HepG2 (cell line): Measurements from ENCODE around the gene SMARCA4. TPM values are rescaled to one million over a fixed set of nuclear protein-coding genes. Genes with fewer than 3 reads are reported as not detected.
A peak's percentile ranks its signal among the peaks of the same experiment; 100 is the strongest.

Experiments
- CBX5 ChIP-seq: sonication (generic); formaldehyde crosslinking; IDR thresholded peaks from 2 replicates; pipeline ENCODE4 v1.4.0; 2020; ENCODE audit warnings: missing genetic modification reagents, borderline replicate concordance
- ETV6 ChIP-seq: sonication (generic); formaldehyde crosslinking; conservative IDR thresholded peaks from 2 replicates; pipeline ENCODE4 v1.4.0; 2020; ENCODE audit warnings: missing genetic modification reagents
- IRX3 ChIP-seq: sonication (generic); formaldehyde crosslinking; IDR thresholded peaks from 2 replicates; pipeline ENCODE4 v1.8.1; 2023; ENCODE audit warnings: mild to moderate bottlenecking, low read depth, missing genetic modification reagents, borderline replicate concordance
- KLF16 ChIP-seq, 2 experiments: sonication (generic) in 1 of 2; formaldehyde crosslinking in 1 of 2; IDR thresholded peaks; 2 replicates each; pipeline versions ENCODE4 v1.6.1 to v1.8.0; 2016 to 2023; ENCODE audit warnings: missing genetic modification reagents in 2 of 2, missing compliant biosample characterization in 1 of 2
- MAZ ChIP-seq, 2 experiments: sonication (generic) in 1 of 2; formaldehyde crosslinking in 1 of 2; IDR thresholded peaks; 2 replicates each; pipeline versions ENCODE4 v1.5.0 to v1.6.1; 2012 to 2020; ENCODE audit warnings: low read depth in 2 of 2, mild to moderate bottlenecking in 2 of 2, borderline replicate concordance in 1 of 2, improper control_type of control experiment in 1 of 2, low read length in 1 of 2, missing genetic modification reagents in 1 of 2, moderate library complexity in 1 of 2
- MTF2 ChIP-seq: sonication (generic); formaldehyde crosslinking; IDR thresholded peaks from 2 replicates; pipeline ENCODE4 v1.5.0; 2020; ENCODE audit warnings: missing genetic modification reagents, borderline replicate concordance
- RARA ChIP-seq: IDR thresholded peaks from 2 replicates; pipeline ENCODE4 v1.6.1; 2016; ENCODE audit warnings: missing genetic modification reagents, missing compliant biosample characterization
- RXRA ChIP-seq: sonication (generic); formaldehyde crosslinking; IDR thresholded peaks from 2 replicates; pipeline ENCODE4 v1.5.1; 2020; ENCODE audit warnings: missing genetic modification reagents
- SALL2 ChIP-seq: sonication (generic); formaldehyde crosslinking; IDR thresholded peaks from 2 replicates; pipeline ENCODE4 v1.8.1; 2023; ENCODE audit warnings: mild to moderate bottlenecking, missing genetic modification reagents, inconsistent platforms
- SOX13 ChIP-seq, 3 experiments: fragments of 450-650 bp in 1 of 3; sonication (generic) in 1 of 3; formaldehyde crosslinking in 1 of 3; IDR thresholded peaks in 2 of 3; conservative IDR thresholded peaks in 1 of 3; 2 replicates each; pipeline versions ENCODE4 v1.5.0 to v1.6.1; 2016 to 2020; ENCODE audit warnings: antibody characterized with exemption in 1 of 3, mild to moderate bottlenecking in 1 of 3, missing compliant biosample characterization in 1 of 3, missing genetic modification reagents in 1 of 3, moderate library complexity in 1 of 3
- TFDP2 ChIP-seq: sonication (generic); formaldehyde crosslinking; IDR thresholded peaks from 2 replicates; pipeline ENCODE4 v1.4.0; 2020; ENCODE audit warnings: missing genetic modification reagents
- THAP11 ChIP-seq: IDR thresholded peaks from 2 replicates; pipeline ENCODE4 v1.6.1; 2016; ENCODE audit warnings: missing biosample characterization, missing genetic modification reagents
- TOE1 ChIP-seq: sonication (generic); formaldehyde crosslinking; IDR thresholded peaks from 2 replicates; pipeline ENCODE4 v1.4.0; 2020; ENCODE audit warnings: mild to moderate bottlenecking, missing genetic modification reagents
- YY1 ChIP-seq: IDR thresholded peaks from 2 replicates; pipeline ENCODE4 v1.6.1; 2011; ENCODE audit warnings: low read length, low read depth, moderate library complexity, mild to moderate bottlenecking; ENCODE audit not compliant: insufficient read depth, insufficient replicate concordance
- ZNF230 ChIP-seq: sonication (generic); formaldehyde crosslinking; IDR thresholded peaks from 2 replicates; pipeline ENCODE4 v1.4.0; 2020; ENCODE audit warnings: mild to moderate bottlenecking, missing genetic modification reagents
- ZNF253 ChIP-seq: sonication (generic); formaldehyde crosslinking; IDR thresholded peaks from 2 replicates; pipeline ENCODE4 v1.8.0; 2022; ENCODE audit warnings: mild to moderate bottlenecking, missing genetic modification reagents, borderline replicate concordance
- ZNF382 ChIP-seq: sonication (generic); formaldehyde crosslinking; IDR thresholded peaks from 2 replicates; pipeline ENCODE4 v1.5.0; 2020; ENCODE audit warnings: missing genetic modification reagents, mild to moderate bottlenecking, borderline replicate concordance
- ZNF556 ChIP-seq: sonication (generic); formaldehyde crosslinking; IDR thresholded peaks from 2 replicates; pipeline ENCODE4 v1.4.0; 2020; ENCODE audit warnings: mild to moderate bottlenecking, missing genetic modification reagents, borderline replicate concordance
- ZNF672 ChIP-seq: sonication (generic); formaldehyde crosslinking; IDR thresholded peaks from 2 replicates; pipeline ENCODE4 v1.8.1; 2022; ENCODE audit warnings: missing genetic modification reagents
- polyA plus RNA-seq, 8 experiments: library from polyadenylated mRNA; depleted of rRNA in 3 of 8; stranded (reverse) in 7 of 8; unstranded in 1 of 8; fragments of >200 nt; fragmentation: Illumina TruSeq in 4 of 8; extraction: Trizol in 4 of 8; gene quantifications; 2 replicates each; pipeline versions ENCODE4 v1.2.1 to v1.2.3, GENCODE V29; 2011 to 2016; ENCODE audit warnings: low read depth in 4 of 8, missing spikeins in 1 of 8, mixed read lengths in 1 of 8; ENCODE audit not compliant: insufficient read depth in 1 of 8
- total RNA-seq, 5 experiments: library from RNA; depleted of rRNA; stranded (reverse); fragments of >200 nt; fragmentation: Illumina TruSeq; extraction: Trizol; gene quantifications; 2 replicates each; pipeline ENCODE4 v1.2.3, GENCODE V29; 2016; ENCODE audit warnings: low read depth in 1 of 5
- TF ChIP-seq, protein P1 (sequence below): sonication (generic); formaldehyde crosslinking; IDR thresholded peaks from 2 replicates; pipeline ENCODE4 v1.8.0; 2022; ENCODE audit warnings: missing genetic modification reagents, mild to moderate bottlenecking, inconsistent platforms, borderline replicate concordance

SMARCA4 gene
- total and polyA plus RNA-seq, 2 of the 13 experiments (the other 11 are each of a cell fraction or from before 2014, with no cell fraction given) = 25.4 to 45.9 TPM

DNA sequence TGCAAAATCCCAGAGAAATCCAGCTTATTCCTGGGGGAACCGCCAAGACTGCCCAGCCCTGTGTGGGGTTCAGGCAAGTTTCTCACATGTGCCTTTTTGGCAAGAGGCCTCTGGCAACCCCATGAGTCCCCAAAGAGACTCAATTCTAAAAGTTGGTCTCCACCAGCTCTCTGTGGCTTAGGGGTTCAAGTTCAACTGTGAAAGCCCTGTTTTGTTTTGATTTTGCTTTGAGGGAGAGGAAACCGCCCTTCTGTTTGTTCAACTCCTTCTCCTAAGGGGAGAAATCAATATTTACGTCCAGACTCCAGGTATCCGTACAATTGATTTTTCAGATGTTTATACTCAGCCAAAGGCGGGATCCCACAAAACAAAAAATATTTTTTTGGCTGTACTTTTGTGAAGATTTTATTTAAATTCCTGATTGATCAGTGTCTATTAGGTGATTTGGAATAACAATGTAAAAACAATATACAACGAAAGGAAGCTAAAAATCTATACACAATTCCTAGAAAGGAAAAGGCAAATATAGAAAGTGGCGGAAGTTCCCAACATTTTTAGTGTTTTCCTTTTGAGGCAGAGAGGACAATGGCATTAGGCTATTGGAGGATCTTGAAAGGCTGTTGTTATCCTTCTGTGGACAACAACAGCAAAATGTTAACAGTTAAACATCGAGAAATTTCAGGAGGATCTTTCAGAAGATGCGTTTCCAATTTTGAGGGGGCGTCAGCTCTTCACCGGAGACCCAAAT, 127.8 kb downstream of the SMARCA4 start (continued):
- TF ChIP-seq, protein P1, sequence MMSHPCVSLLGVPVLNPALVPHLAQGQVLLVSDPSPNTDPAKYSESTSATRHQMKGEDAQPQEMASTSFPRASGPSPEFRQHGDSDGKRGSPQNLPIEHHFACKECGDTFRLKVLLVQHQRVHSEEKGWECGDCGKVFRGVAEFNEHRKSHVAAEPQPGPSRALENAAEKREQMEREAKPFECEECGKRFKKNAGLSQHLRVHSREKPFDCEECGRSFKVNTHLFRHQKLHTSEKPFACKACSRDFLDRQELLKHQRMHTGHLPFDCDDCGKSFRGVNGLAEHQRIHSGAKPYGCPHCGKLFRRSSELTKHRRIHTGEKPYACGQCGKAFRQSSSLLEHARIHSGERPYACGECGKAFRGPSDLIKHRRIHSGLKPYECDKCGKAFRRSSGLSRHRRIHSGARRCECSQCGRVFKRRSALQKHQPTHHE (CRISPR knock-in tag) = no peak; the same call in 1 of the 2 replicates
- no peak for TF ChIP-seq TOE1 (CRISPR knock-in tag)
- TF ChIP-seq SOX13 (IDR thresholded peaks at IDR 0.05) = peak; percentile 41; the same call in 1 of the 2 replicates
- peak in 1 of 2 experiments; percentile 87; a peak in 2 of 4 replicates for TF ChIP-seq SOX13 (CRISPR knock-in tag; conservative IDR thresholded peaks at IDR 0.05 in 1 of 2, IDR thresholded peaks at IDR 0.05 in 1 of 2)
- no peak for TF ChIP-seq IRX3 (CRISPR knock-in tag)
- TF ChIP-seq YY1 = no peak
- TF ChIP-seq ZNF382 (CRISPR knock-in tag) = no peak
- peak; percentile 98 for TF ChIP-seq RARA (CRISPR knock-in tag)
- TF ChIP-seq KLF16 (CRISPR knock-in tag; IDR thresholded peaks at IDR 0.05) = no peak; a peak in 1 of 4 replicates
- TF ChIP-seq CBX5 (CRISPR knock-in tag) = no peak
- no peak for TF ChIP-seq MTF2 (CRISPR knock-in tag)
- TF ChIP-seq RXRA = peak; percentile 66; the same call in 1 of the 2 replicates
- no peak for TF ChIP-seq ZNF253 (CRISPR knock-in tag)
- TF ChIP-seq ZNF672 (CRISPR knock-in tag) = no peak
- peak; percentile 56 for TF ChIP-seq THAP11 (CRISPR knock-in tag)
- peak; percentile 44; the same call in 1 of the 2 replicates for TF ChIP-seq TFDP2 (CRISPR knock-in tag)
- no peak; the same call in 1 of the 2 replicates for TF ChIP-seq ZNF556 (CRISPR knock-in tag)
- no peak for TF ChIP-seq ETV6 (CRISPR knock-in tag)
- TF ChIP-seq SALL2 = no peak
- TF ChIP-seq ZNF230 (CRISPR knock-in tag) = no peak
- no peak for TF ChIP-seq MAZ (IDR thresholded peaks at IDR 0.05; ENCODE audit: borderline replicate concordance, low read depth, low read length)
- 0 out of 2 replicates have a peak, but pooled peaks have one; percentile 16 for TF ChIP-seq MAZ (CRISPR knock-in tag; IDR thresholded peaks at IDR 0.05; ENCODE audit: low read depth)
